ENCODE results near the gene PADI1.

- TF ChIP-seq CTCF (IDR thresholded peaks at IDR 0.05) = no peak
- TF ChIP-seq POLR2A (IDR thresholded peaks at IDR 0.05) = no peak
Observed at GRCh38 chr1:17188889-17189631, 15.9 kb upstream of the PADI1 start.
